Measurements from ENCODE around the gene CLTCL1.

DNA sequence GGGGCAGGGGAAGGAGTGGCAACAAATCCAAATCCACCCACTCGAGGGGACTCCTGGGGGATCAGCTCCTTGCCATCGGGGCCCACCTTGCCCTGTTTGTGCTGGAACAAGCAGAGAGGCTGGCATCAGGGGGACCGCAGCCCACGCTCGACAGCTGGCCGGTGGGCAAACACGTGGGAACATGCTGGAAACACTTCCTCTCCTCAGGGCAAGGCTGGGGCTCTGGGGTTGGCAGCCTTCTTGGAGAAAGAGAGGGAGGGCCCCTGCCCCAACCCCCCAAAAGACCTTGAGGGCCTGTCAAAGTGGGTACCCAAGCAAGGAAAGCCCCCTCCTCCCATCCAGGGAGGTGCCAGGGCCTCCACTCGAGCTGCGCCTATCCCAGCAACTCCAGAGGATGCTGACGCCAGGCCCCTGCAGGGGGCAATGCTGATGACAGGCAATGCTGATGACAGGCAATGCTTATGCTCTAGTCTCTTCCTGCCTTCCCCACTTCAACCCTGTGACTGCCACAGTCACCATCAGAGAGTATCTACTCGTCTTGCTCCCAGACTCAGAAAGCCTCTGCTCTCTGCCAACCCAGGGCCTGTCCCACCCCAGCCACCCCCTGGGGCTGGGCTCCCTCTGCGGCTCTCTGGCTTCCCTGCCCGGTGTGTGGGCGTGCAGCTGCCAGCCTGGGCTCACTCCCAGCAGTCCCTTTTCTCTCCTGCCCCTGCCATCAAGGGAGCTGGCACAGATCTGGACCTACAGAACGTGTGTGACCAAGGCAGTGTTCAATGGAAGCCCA lies 153.1 kb downstream of the CLTCL1 start:
- TF ChIP-seq, protein P1, sequence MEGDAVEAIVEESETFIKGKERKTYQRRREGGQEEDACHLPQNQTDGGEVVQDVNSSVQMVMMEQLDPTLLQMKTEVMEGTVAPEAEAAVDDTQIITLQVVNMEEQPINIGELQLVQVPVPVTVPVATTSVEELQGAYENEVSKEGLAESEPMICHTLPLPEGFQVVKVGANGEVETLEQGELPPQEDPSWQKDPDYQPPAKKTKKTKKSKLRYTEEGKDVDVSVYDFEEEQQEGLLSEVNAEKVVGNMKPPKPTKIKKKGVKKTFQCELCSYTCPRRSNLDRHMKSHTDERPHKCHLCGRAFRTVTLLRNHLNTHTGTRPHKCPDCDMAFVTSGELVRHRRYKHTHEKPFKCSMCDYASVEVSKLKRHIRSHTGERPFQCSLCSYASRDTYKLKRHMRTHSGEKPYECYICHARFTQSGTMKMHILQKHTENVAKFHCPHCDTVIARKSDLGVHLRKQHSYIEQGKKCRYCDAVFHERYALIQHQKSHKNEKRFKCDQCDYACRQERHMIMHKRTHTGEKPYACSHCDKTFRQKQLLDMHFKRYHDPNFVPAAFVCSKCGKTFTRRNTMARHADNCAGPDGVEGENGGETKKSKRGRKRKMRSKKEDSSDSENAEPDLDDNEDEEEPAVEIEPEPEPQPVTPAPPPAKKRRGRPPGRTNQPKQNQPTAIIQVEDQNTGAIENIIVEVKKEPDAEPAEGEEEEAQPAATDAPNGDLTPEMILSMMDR (IDR thresholded peaks at IDR 0.05), result no peak
- TF ChIP-seq POLR2A (IDR thresholded peaks at IDR 0.05), result no peak
